Neural crest cell (in vitro differentiated cells): ENCODE measurements around the gene ACBD6. TPM values are rescaled to one million over a fixed set of nuclear protein-coding genes. Genes with fewer than 3 reads are reported as not detected.

ENCODE experiments used
- DNase-seq: peaks from one replicate; pipeline ENCODE4 v3.0.0; 2021; ENCODE audit warnings: low read depth, mixed read lengths, low spot score
- H3K27ac Mint-ChIP-seq: one replicate; pipeline ENCODE4 v1.8.0; 2021; ENCODE audit warnings: mild to moderate bottlenecking, mixed read lengths; ENCODE audit not compliant: unreplicated experiment
- H3K27me3 Mint-ChIP-seq: 2 replicates; pipeline ENCODE4 v1.8.0; 2021; ENCODE audit warnings: low read depth, mild to moderate bottlenecking, mixed read lengths
- H3K36me3 Mint-ChIP-seq: 2 replicates; pipeline ENCODE4 v1.8.0; 2021; ENCODE audit warnings: low read depth, mild to moderate bottlenecking, mixed read lengths
- H3K4me1 Mint-ChIP-seq: 2 replicates; pipeline ENCODE4 v1.8.0; 2021; ENCODE audit warnings: mixed read lengths
- H3K4me3 Mint-ChIP-seq: one replicate; pipeline ENCODE4 v1.8.0; 2021; ENCODE audit warnings: mild to moderate bottlenecking, mixed read lengths
- H3K9me3 Mint-ChIP-seq: 2 replicates; pipeline ENCODE4 v1.8.0; 2021; ENCODE audit warnings: mixed read lengths
- CTCF ChIP-seq: fragments of 200-600 bp; sonication (generic); conservative IDR thresholded peaks from 2 replicates; pipeline ENCODE4 v1.5.0; 2021; ENCODE audit warnings: antibody characterized with exemption, mild to moderate bottlenecking
- total RNA-seq: library from RNA; stranded (reverse); gene quantifications from 2 replicates; pipeline ENCODE4 v1.2.1, GENCODE V29; 2021

The ACBD6 gene
- total RNA-seq, 1 donor from 2014 or later = 59.1 TPM

GRCh38 chr1:180294711-180295110 lies 207.7 kb downstream of the ACBD6 start:
- Mint-ChIP-seq H3K4me3 (no peak overlapping the region), H3K4me1 (no peaks in the 10 kb centered on the region), H3K27me3 (no peaks in the 10 kb centered on the region), H3K9me3 (peaks cover 5% of the 10 kb centered on the region), H3K36me3 (peaks cover 14% of the 10 kb centered on the region), H3K27ac (no peak overlapping the region)
- TF ChIP-seq CTCF = no peak
- DNase-seq = no peak

- Mint-ChIP-seq H3K27me3 (no peaks in the 10 kb centered on the region), H3K9me3 (peaks cover 5% of the 10 kb centered on the region), H3K27ac (no peak overlapping the region), H3K4me1 (no peaks in the 10 kb centered on the region), H3K36me3 (peaks cover 14% of the 10 kb centered on the region), H3K4me3 (no peak overlapping the region)
- no peak for TF ChIP-seq CTCF
- no peak for DNase-seq
These were observed 211.4 kb downstream of the ACBD6 start for GRCh38 chr1:180291004-180291403.

GRCh38 chr1:180290265-180291001 lies 211.9 kb downstream of the ACBD6 start:
- H3K4me1 Mint-ChIP-seq = no peaks in the 10 kb centered on the region

GRCh38 chr1:180288940-180289339 lies 213.4 kb downstream of the ACBD6 start:
- peaks cover 17% of the 10 kb centered on the region for H3K36me3 Mint-ChIP-seq
- H3K4me1 Mint-ChIP-seq = no peaks in the 10 kb centered on the region
- no peak for DNase-seq
- no peaks in the 10 kb centered on the region for H3K27me3 Mint-ChIP-seq
- H3K27ac Mint-ChIP-seq = no peak overlapping the region
- H3K9me3 Mint-ChIP-seq = peaks cover 5% of the 10 kb centered on the region
- no peak for TF ChIP-seq CTCF
- no peak overlapping the region for H3K4me3 Mint-ChIP-seq

More at GRCh38 chr1:180290265-180291001, 211.9 kb downstream of the ACBD6 start:
- H3K36me3 Mint-ChIP-seq = peaks cover 14% of the 10 kb centered on the region
- DNase-seq = no peak
- no peak overlapping the region for H3K27ac Mint-ChIP-seq
- TF ChIP-seq CTCF = no peak
- no peak overlapping the region for H3K4me3 Mint-ChIP-seq
- H3K27me3 Mint-ChIP-seq = no peaks in the 10 kb centered on the region
- H3K9me3 Mint-ChIP-seq = peaks cover 5% of the 10 kb centered on the region

GRCh38 chr1:180287988-180288705 lies 214.2 kb downstream of the ACBD6 start:
- Mint-ChIP-seq H3K27me3 (no peaks in the 10 kb centered on the region), H3K27ac (no peak overlapping the region), H3K4me1 (no peaks in the 10 kb centered on the region)

More at GRCh38 chr1:180287988-180288705, 214.2 kb downstream of the ACBD6 start:
- DNase-seq = no peak
- no peak for TF ChIP-seq CTCF
- Mint-ChIP-seq H3K4me3 (no peak overlapping the region), H3K9me3 (peaks cover 5% of the 10 kb centered on the region), H3K36me3 (peaks cover 20% of the 10 kb centered on the region)
